WERI-Rb-1 (cell line): Measurements from ENCODE around the gene GALNT9.

ENCODE experiments used
- DNase-seq: peaks from one replicate; pipeline ENCODE4 v3.0.0-alpha.2; 2020
- H3K27ac ChIP-seq: fragments of 250-450 bp; sonication (Bioruptor Pico); 2 replicates; pipeline ENCODE4 v1.5.1; 2020; ENCODE audit warnings: mild to moderate bottlenecking, moderate library complexity
- H3K27me3 ChIP-seq: fragments of 250-450 bp; sonication (Bioruptor Pico); 2 replicates; pipeline ENCODE4 v1.5.1; 2021; ENCODE audit warnings: mild to moderate bottlenecking, low read depth, moderate library complexity; ENCODE audit not compliant: insufficient read depth, severe bottlenecking
- H3K36me3 ChIP-seq: fragments of 250-450 bp; sonication (Bioruptor Pico); 2 replicates; pipeline ENCODE4 v1.5.1; 2020; ENCODE audit warnings: mild to moderate bottlenecking, moderate library complexity
- H3K4me3 ChIP-seq: 2 replicates; pipeline ENCODE4 v1.5.1; 2011; ENCODE audit warnings: low read depth, mild to moderate bottlenecking, control low read depth, low read length
- H3K9me3 ChIP-seq: fragments of 250-450 bp; sonication (Bioruptor Pico); 2 replicates; pipeline ENCODE4 v1.5.1; 2021; ENCODE audit warnings: mild to moderate bottlenecking, moderate library complexity; ENCODE audit not compliant: severe bottlenecking
- TF ChIP-seq, protein P1 (sequence below): IDR thresholded peaks from 2 replicates; pipeline ENCODE4 v1.5.1; 2011; ENCODE audit warnings: low read depth, mild to moderate bottlenecking, control low read depth, inconsistent platforms, low read length

The GALNT9 gene

GRCh38 chr12:132322206-132323132 lies 6.9 kb downstream of the GALNT9 start:
- no peaks in the 10 kb centered on the region for H3K36me3 ChIP-seq
- no peak for DNase-seq
- no peaks in the 10 kb centered on the region for H3K27me3 ChIP-seq
- no peak overlapping the region for H3K4me3 ChIP-seq
- no peaks in the 10 kb centered on the region for H3K9me3 ChIP-seq
- no peak overlapping the region for H3K27ac ChIP-seq
- TF ChIP-seq, protein P1, sequence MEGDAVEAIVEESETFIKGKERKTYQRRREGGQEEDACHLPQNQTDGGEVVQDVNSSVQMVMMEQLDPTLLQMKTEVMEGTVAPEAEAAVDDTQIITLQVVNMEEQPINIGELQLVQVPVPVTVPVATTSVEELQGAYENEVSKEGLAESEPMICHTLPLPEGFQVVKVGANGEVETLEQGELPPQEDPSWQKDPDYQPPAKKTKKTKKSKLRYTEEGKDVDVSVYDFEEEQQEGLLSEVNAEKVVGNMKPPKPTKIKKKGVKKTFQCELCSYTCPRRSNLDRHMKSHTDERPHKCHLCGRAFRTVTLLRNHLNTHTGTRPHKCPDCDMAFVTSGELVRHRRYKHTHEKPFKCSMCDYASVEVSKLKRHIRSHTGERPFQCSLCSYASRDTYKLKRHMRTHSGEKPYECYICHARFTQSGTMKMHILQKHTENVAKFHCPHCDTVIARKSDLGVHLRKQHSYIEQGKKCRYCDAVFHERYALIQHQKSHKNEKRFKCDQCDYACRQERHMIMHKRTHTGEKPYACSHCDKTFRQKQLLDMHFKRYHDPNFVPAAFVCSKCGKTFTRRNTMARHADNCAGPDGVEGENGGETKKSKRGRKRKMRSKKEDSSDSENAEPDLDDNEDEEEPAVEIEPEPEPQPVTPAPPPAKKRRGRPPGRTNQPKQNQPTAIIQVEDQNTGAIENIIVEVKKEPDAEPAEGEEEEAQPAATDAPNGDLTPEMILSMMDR: no peak

- DNase-seq: peak; percentile 44
- Histone ChIP-seq H3K4me3 (no peak overlapping the region), H3K9me3 (no peaks in the 10 kb centered on the region), H3K36me3 (no peaks in the 10 kb centered on the region), H3K27me3 (no peaks in the 10 kb centered on the region), H3K27ac (no peak overlapping the region)
- TF ChIP-seq, protein P1: no peak
Observed at GRCh38 chr12:132321321-132322118, 7.9 kb downstream of the GALNT9 start.

- H3K36me3 ChIP-seq: no peaks in the 10 kb centered on the region
- no peak overlapping the region for H3K4me3 ChIP-seq
- no peaks in the 10 kb centered on the region for H3K9me3 ChIP-seq
- no peak for DNase-seq
- no peaks in the 10 kb centered on the region for H3K27me3 ChIP-seq
- no peak overlapping the region for H3K27ac ChIP-seq
- TF ChIP-seq, protein P1: no peak
Observed at GRCh38 chr12:132320767-132321211, 8.6 kb downstream of the GALNT9 start.

DNA sequence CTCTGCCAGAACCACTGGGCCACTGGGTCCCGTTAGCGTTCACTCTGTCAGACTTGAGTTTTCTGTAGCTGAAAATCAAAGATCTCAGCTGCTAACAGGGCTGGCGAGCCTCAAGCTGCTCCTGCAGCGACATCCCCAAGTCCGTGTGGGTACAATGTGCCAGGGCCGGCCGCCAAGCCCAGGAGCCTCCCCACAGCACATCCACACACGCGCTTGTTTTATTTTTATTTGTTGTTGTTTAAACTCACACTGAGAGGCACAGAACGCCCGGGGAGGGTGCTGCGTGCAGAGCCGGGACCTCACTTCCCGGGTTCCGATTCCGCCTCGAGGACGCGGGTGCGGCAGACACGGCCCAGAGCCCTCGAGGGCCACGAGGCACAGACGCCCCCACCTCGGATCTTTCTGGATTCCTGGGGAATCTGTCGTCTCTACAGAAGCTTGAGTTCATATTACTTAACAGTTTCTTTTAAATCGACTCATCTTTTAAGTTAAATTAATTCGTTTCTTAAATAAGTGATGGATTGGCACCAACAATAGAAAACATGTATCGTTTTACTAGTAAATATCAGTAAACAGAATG lies 9.3 kb downstream of the GALNT9 start:
- H3K36me3 ChIP-seq: no peaks in the 10 kb centered on the region
- H3K27me3 ChIP-seq: no peaks in the 10 kb centered on the region
- H3K27ac ChIP-seq: no peak overlapping the region
- H3K9me3 ChIP-seq: no peaks in the 10 kb centered on the region
- no peak for DNase-seq
- TF ChIP-seq, protein P1: no peak
- no peak overlapping the region for H3K4me3 ChIP-seq

- Histone ChIP-seq H3K27ac (no peak overlapping the region), H3K27me3 (no peaks in the 10 kb centered on the region)
Observed at GRCh38 chr12:132319359-132319950, 9.9 kb downstream of the GALNT9 start.

More at GRCh38 chr12:132319359-132319950, 9.9 kb downstream of the GALNT9 start:
- no peaks in the 10 kb centered on the region for H3K9me3 ChIP-seq
- no peak for DNase-seq
- no peak overlapping the region for H3K4me3 ChIP-seq
- TF ChIP-seq, protein P1: no peak
- no peaks in the 10 kb centered on the region for H3K36me3 ChIP-seq
